Loucy (cell line): Measurements from ENCODE around the gene BEND7.

Experiments used
- H2AFZ ChIP-seq: fragments of 200-600 bp; sonication (generic); 2 replicates; pipeline ENCODE4 v1.6.0; 2016; ENCODE audit warnings: antibody characterized with exemption, mild to moderate bottlenecking, low read length, moderate library complexity
- H3F3A ChIP-seq: fragments of 200-600 bp; 2 replicates; pipeline ENCODE4 v1.6.0; 2016; ENCODE audit warnings: antibody characterized with exemption, low read depth, mild to moderate bottlenecking
- H3K27me3 ChIP-seq: fragments of 200-600 bp; sonication (generic); 2 replicates; pipeline ENCODE4 v1.6.1; 2014; ENCODE audit warnings: low read length, mild to moderate bottlenecking; ENCODE audit not compliant: insufficient read depth, poor library complexity, severe bottlenecking
- H3K36me3 ChIP-seq: fragments of 200-600 bp; sonication (generic); 2 replicates; pipeline ENCODE4 v1.6.1; 2016; ENCODE audit warnings: low read length; ENCODE audit not compliant: insufficient read depth
- H3K4me1 ChIP-seq: fragments of 200-600 bp; sonication (generic); 2 replicates; pipeline ENCODE4 v1.5.1; 2014; ENCODE audit warnings: low read length, mild to moderate bottlenecking; ENCODE audit not compliant: insufficient read depth, poor library complexity, severe bottlenecking
- H3K4me2 ChIP-seq: fragments of 200-600 bp; sonication (generic); 2 replicates; pipeline ENCODE4 v1.6.0; 2014; ENCODE audit warnings: antibody characterized with exemption, low read length, low read depth, mild to moderate bottlenecking; ENCODE audit not compliant: poor library complexity, severe bottlenecking
- H3K4me3 ChIP-seq: fragments of 200-600 bp; sonication (generic); 2 replicates; pipeline ENCODE4 v1.5.1; 2014; ENCODE audit warnings: low read length, mild to moderate bottlenecking, mixed read lengths; ENCODE audit not compliant: poor library complexity, severe bottlenecking
- H3K79me2 ChIP-seq: fragments of 200-600 bp; sonication (generic); 2 replicates; pipeline ENCODE4 v1.6.1; 2014; ENCODE audit warnings: low read length; ENCODE audit not compliant: insufficient read depth
- H3K9ac ChIP-seq: fragments of 200-600 bp; sonication (generic); 2 replicates; pipeline ENCODE4 v1.6.0; 2014; ENCODE audit warnings: mild to moderate bottlenecking, low read depth, low read length, moderate library complexity; ENCODE audit not compliant: poor library complexity, severe bottlenecking
- H3K9me2 ChIP-seq: fragments of 200-600 bp; sonication (generic); replicated peaks from 2 replicates; pipeline ENCODE4 v1.6.1; 2016; ENCODE audit warnings: low read depth, low read length, mixed read lengths
- H3K9me3 ChIP-seq: fragments of 200-600 bp; sonication (generic); 2 replicates; pipeline ENCODE4 v1.6.1; 2014; ENCODE audit warnings: mild to moderate bottlenecking, antibody characterized with exemption, low read length, low read depth; ENCODE audit not compliant: insufficient read depth
- H4K20me1 ChIP-seq: fragments of 200-600 bp; sonication (generic); 2 replicates; pipeline ENCODE4 v1.6.0; 2014; ENCODE audit warnings: antibody characterized with exemption, low read length, mild to moderate bottlenecking; ENCODE audit not compliant: insufficient read depth, poor library complexity, severe bottlenecking
- CTCF ChIP-seq: fragments of 200-600 bp; sonication (generic); conservative IDR thresholded peaks from 2 replicates; pipeline ENCODE4 v1.5.1; 2014; ENCODE audit warnings: mild to moderate bottlenecking, antibody characterized with exemption, low read length
- EZH2phosphoT487 ChIP-seq: fragments of 200-600 bp; IDR thresholded peaks from 2 replicates; pipeline ENCODE4 v1.6.1; 2018; ENCODE audit warnings: antibody characterized with exemption, mild to moderate bottlenecking, moderate library complexity, borderline replicate concordance

BEND7 gene

DNA sequence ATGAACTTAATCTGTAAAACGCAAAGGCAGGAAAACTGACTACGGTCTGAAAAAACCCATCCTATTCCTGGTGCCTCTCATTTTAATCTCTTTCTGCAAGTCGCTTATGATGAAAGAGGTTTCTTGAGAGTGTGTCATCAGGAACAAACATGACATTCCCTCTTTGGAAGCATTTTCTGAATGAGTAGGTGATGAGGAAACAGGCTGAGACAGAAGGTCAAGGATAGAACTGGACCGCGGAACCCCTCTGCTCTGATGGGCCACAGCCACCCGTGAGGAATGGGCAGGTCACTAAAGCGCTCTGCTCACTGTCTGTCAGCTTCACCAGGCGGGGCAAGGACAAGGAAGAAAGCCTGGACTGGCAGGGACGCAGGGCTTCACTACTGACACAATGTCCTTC is 28.6 kb downstream of the BEND7 start:
- no peaks in the 10 kb centered on the region for H3K36me3 ChIP-seq
- no peak overlapping the region for H2AFZ ChIP-seq
- H3K4me2 ChIP-seq = no peak overlapping the region
- no peak overlapping the region for H3K9ac ChIP-seq
- H3K27me3 ChIP-seq = no peaks in the 10 kb centered on the region
- no peak overlapping the region for H3K4me3 ChIP-seq
- no peaks in the 10 kb centered on the region for H3K79me2 ChIP-seq
- H3F3A ChIP-seq = no peaks in the 10 kb centered on the region
- H4K20me1 ChIP-seq = no peaks in the 10 kb centered on the region
- no peaks in the 10 kb centered on the region for H3K4me1 ChIP-seq
- TF ChIP-seq CTCF (no peak), EZH2phosphoT487 (no peak)
- H3K9me2 ChIP-seq = no peaks in the 10 kb centered on the region
- no peaks in the 10 kb centered on the region for H3K9me3 ChIP-seq

GRCh38 chr10:13499150-13499549 is 29.7 kb downstream of the BEND7 start:
- no peaks in the 10 kb centered on the region for H3K9me2 ChIP-seq
- no peak overlapping the region for H3K4me2 ChIP-seq
- H4K20me1 ChIP-seq = no peaks in the 10 kb centered on the region
- no peak overlapping the region for H3K4me3 ChIP-seq
- H3F3A ChIP-seq = no peaks in the 10 kb centered on the region
- no peaks in the 10 kb centered on the region for H3K9me3 ChIP-seq
- H3K36me3 ChIP-seq = no peaks in the 10 kb centered on the region
- H3K79me2 ChIP-seq = no peaks in the 10 kb centered on the region
- no peak overlapping the region for H3K9ac ChIP-seq
- H3K4me1 ChIP-seq = no peaks in the 10 kb centered on the region
- no peak for TF ChIP-seq EZH2phosphoT487
- no peak for TF ChIP-seq CTCF
- H2AFZ ChIP-seq = no peak overlapping the region
- H3K27me3 ChIP-seq = no peaks in the 10 kb centered on the region

DNA sequence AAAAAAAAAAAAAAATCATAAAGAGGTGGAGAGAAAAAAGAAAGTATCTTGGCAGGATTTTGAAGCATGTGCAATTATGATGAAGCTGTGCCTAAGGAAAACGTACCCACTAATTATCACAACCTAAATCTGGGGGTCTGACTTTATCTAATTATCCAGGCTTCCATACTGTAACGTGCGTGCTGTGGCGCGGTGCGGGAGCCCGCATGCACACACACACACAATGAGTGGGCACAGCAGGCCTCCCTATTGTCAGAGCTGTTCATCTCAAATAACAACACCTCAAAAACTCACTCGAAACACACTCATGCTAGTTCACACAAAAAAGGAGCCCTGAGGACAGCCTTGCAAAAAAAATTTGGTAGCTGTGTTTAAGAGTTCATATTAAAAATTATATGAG is 31.9 kb downstream of the BEND7 start:
- H3K9me3 ChIP-seq = no peaks in the 10 kb centered on the region
- no peak for TF ChIP-seq EZH2phosphoT487
- TF ChIP-seq CTCF = no peak
- H3F3A ChIP-seq = no peaks in the 10 kb centered on the region
- no peaks in the 10 kb centered on the region for H3K4me1 ChIP-seq
- no peaks in the 10 kb centered on the region for H4K20me1 ChIP-seq
- H3K79me2 ChIP-seq = no peaks in the 10 kb centered on the region
- H3K4me2 ChIP-seq = no peak overlapping the region
- H3K27me3 ChIP-seq = no peaks in the 10 kb centered on the region
- no peaks in the 10 kb centered on the region for H3K9me2 ChIP-seq
- no peak overlapping the region for H2AFZ ChIP-seq
- no peaks in the 10 kb centered on the region for H3K36me3 ChIP-seq
- H3K4me3 ChIP-seq = no peak overlapping the region
- no peak overlapping the region for H3K9ac ChIP-seq
